Neural cell (in vitro differentiated cells): ENCODE data around the gene AATK. TPM values are rescaled to one million over a fixed set of nuclear protein-coding genes. Genes with fewer than 3 reads are reported as not detected.

Experiments
- H2AFZ ChIP-seq: fragments of 200-600, 300-800 bp; sonication (generic), shearing (Covaris generic); 2 replicates; pipeline ENCODE4 v1.6.0; 2014; ENCODE audit warnings: low read depth, mild to moderate bottlenecking, antibody characterized with exemption, low read length, moderate library complexity
- H3F3A ChIP-seq: fragments of 200-600 bp; shearing (Covaris generic); 2 replicates; pipeline ENCODE4 v1.6.1; 2016; ENCODE audit warnings: mild to moderate bottlenecking, moderate library complexity, mixed read lengths, antibody characterized with exemption, low read length; ENCODE audit not compliant: insufficient read depth, poor library complexity, severe bottlenecking
- H3K27ac ChIP-seq: fragments of 200-600, 300-800 bp; sonication (generic), shearing (Covaris generic); 2 replicates; pipeline ENCODE4 v1.5.1; 2014; ENCODE audit warnings: mild to moderate bottlenecking, low read length, moderate library complexity
- H3K27me3 ChIP-seq: fragments of 300-800, 200-600 bp; sonication (generic), shearing (Covaris generic); 2 replicates; pipeline ENCODE4 v1.6.0; 2014; ENCODE audit warnings: mild to moderate bottlenecking, low read depth, low read length, moderate library complexity; ENCODE audit not compliant: insufficient read depth
- H3K36me3 ChIP-seq: fragments of 300-800, 200-600 bp; sonication (generic), shearing (Covaris generic); 2 replicates; pipeline ENCODE4 v1.5.1; 2014; ENCODE audit warnings: mild to moderate bottlenecking, antibody characterized with exemption, low read length, moderate library complexity; ENCODE audit not compliant: insufficient read depth
- H3K4me2 ChIP-seq: fragments of 300-800, 200-600 bp; sonication (generic), shearing (Covaris generic); 2 replicates; pipeline ENCODE4 v1.6.0; 2014; ENCODE audit warnings: mild to moderate bottlenecking, low read length
- H3K4me3 ChIP-seq: fragments of 300-800, 200-600 bp; sonication (generic), shearing (Covaris generic); 2 replicates; pipeline ENCODE4 v1.5.1; 2014; ENCODE audit warnings: mild to moderate bottlenecking, low read length, moderate library complexity
- H3K79me2 ChIP-seq: fragments of 200-600 bp; shearing (Covaris generic); replicated peaks from 2 replicates; pipeline ENCODE4 v1.6.0; 2014; ENCODE audit warnings: mild to moderate bottlenecking, low read length, moderate library complexity; ENCODE audit not compliant: insufficient read depth
- H3K9ac ChIP-seq: fragments of 300-800, 200-600 bp; sonication (generic), shearing (Covaris generic); 2 replicates; pipeline ENCODE4 v1.6.1; 2016; ENCODE audit warnings: mild to moderate bottlenecking, low read length, mixed read lengths
- H3K9me2 ChIP-seq: fragments of 200-600 bp; shearing (Covaris generic); 2 replicates; pipeline ENCODE4 v1.6.1; 2016; ENCODE audit warnings: mild to moderate bottlenecking, low read length, mixed read lengths; ENCODE audit not compliant: insufficient read depth
- H3K9me3 ChIP-seq: fragments of 200-600, 300-800 bp; sonication (generic), shearing (Covaris generic); 2 replicates; pipeline ENCODE4 v1.6.1; 2016; ENCODE audit warnings: mild to moderate bottlenecking, mixed run types, low read length, moderate library complexity, mixed read lengths
- H4K20me1 ChIP-seq: fragments of 200-600 bp; shearing (Covaris generic); 2 replicates; pipeline ENCODE4 v1.6.1; 2016; ENCODE audit warnings: mild to moderate bottlenecking, mixed run types; ENCODE audit not compliant: insufficient read depth
- CTCF ChIP-seq: fragments of 450-650 bp; IDR thresholded peaks from 2 replicates; pipeline ENCODE4 v1.5.1; 2014; ENCODE audit warnings: antibody characterized with exemption, mild to moderate bottlenecking, moderate library complexity; ENCODE audit not compliant: poor library complexity, severe bottlenecking
- EP300 ChIP-seq: fragments of 450-650 bp; conservative IDR thresholded peaks from 2 replicates; pipeline ENCODE4 v1.6.1; 2014; ENCODE audit warnings: antibody characterized with exemption, mild to moderate bottlenecking, moderate library complexity; ENCODE audit not compliant: poor library complexity, severe bottlenecking
- EZH2 ChIP-seq: fragments of 200-600, 300-800 bp; shearing (Covaris generic), sonication (generic); IDR thresholded peaks from 2 replicates; pipeline ENCODE4 v1.6.1; 2014; ENCODE audit warnings: antibody characterized with exemption, low read length, borderline replicate concordance, mild to moderate bottlenecking; ENCODE audit not compliant: insufficient read depth, poor library complexity, severe bottlenecking
- MXI1 ChIP-seq: fragments of 450-650 bp; conservative IDR thresholded peaks from 2 replicates; pipeline ENCODE4 v1.6.1; 2014; ENCODE audit warnings: antibody characterized with exemption, mild to moderate bottlenecking; ENCODE audit not compliant: poor library complexity, severe bottlenecking
- POLR2AphosphoS5 ChIP-seq: IDR thresholded peaks from 2 replicates; pipeline ENCODE4 v1.6.1; 2012
- RAD21 ChIP-seq: fragments of 450-650 bp; conservative IDR thresholded peaks from 2 replicates; pipeline ENCODE4 v1.6.1; 2014; ENCODE audit warnings: antibody characterized with exemption, mild to moderate bottlenecking, moderate library complexity
- REST ChIP-seq: IDR thresholded peaks from 2 replicates; pipeline ENCODE4 v1.6.1; 2012; ENCODE audit warnings: borderline replicate concordance
- SMC3 ChIP-seq: fragments of 450-650 bp; conservative IDR thresholded peaks from 2 replicates; pipeline ENCODE4 v1.6.1; 2014; ENCODE audit warnings: antibody characterized with exemption, mild to moderate bottlenecking, moderate library complexity; ENCODE audit not compliant: poor library complexity
- TAF1 ChIP-seq: IDR thresholded peaks from 2 replicates; pipeline ENCODE4 v1.6.1; 2012; ENCODE audit warnings: low read depth
- polyA plus RNA-seq: library from polyadenylated mRNA; depleted of rRNA; stranded (reverse); fragments of >200 nt; gene quantifications from 2 replicates; pipeline ENCODE4 v1.2.3, GENCODE V29; 2014

The AATK gene
- polyA plus RNA-seq, 1 donor from 2014 or later = 11.1 TPM

- Histone ChIP-seq H3F3A (no peaks in the 10 kb centered on the region), H4K20me1 (no peaks in the 10 kb centered on the region), H3K4me2 (no peak overlapping the region), H3K27ac (no peak overlapping the region), H3K4me3 (no peak overlapping the region), H3K79me2 (no peaks in the 10 kb centered on the region), H3K27me3 (no peaks in the 10 kb centered on the region), H3K36me3 (no peaks in the 10 kb centered on the region), H3K9ac (no peak overlapping the region), H3K9me2 (no peaks in the 10 kb centered on the region), H3K9me3 (no peaks in the 10 kb centered on the region), H2AFZ (no peak overlapping the region)
- TF ChIP-seq EP300 = no peak
- no peak for TF ChIP-seq EZH2
- TF ChIP-seq TAF1 = no peak
- no peak for TF ChIP-seq RAD21
- no peak for TF ChIP-seq SMC3
- no peak for TF ChIP-seq REST
- TF ChIP-seq POLR2AphosphoS5 = no peak
- TF ChIP-seq CTCF = no peak
- TF ChIP-seq MXI1 = no peak
These were observed 34.4 kb downstream of the AATK start for GRCh38 chr17:81131486-81132196.

GRCh38 chr17:81130385-81131361 lies 35.3 kb downstream of the AATK start:
- no peak overlapping the region for H2AFZ ChIP-seq
- H3K79me2 ChIP-seq = no peaks in the 10 kb centered on the region
- H3K36me3 ChIP-seq = no peaks in the 10 kb centered on the region
- no peak overlapping the region for H3K4me2 ChIP-seq
- no peaks in the 10 kb centered on the region for H3F3A ChIP-seq
- no peaks in the 10 kb centered on the region for H3K9me2 ChIP-seq
- no peaks in the 10 kb centered on the region for H4K20me1 ChIP-seq
- H3K27me3 ChIP-seq = no peaks in the 10 kb centered on the region
- no peak overlapping the region for H3K27ac ChIP-seq
- no peaks in the 10 kb centered on the region for H3K9me3 ChIP-seq
- H3K9ac ChIP-seq = no peak overlapping the region
- H3K4me3 ChIP-seq = no peak overlapping the region
- TF ChIP-seq EZH2 = no peak
- TF ChIP-seq RAD21 = no peak
- TF ChIP-seq CTCF = no peak
- TF ChIP-seq SMC3 = no peak
- TF ChIP-seq POLR2AphosphoS5 = no peak
- no peak for TF ChIP-seq TAF1
- no peak for TF ChIP-seq EP300
- TF ChIP-seq MXI1 = no peak
- TF ChIP-seq REST = no peak
